ENCODE measurements around the gene ROCK2.

ROCK2 gene

GRCh38 chr2:11366326-11366741 is 21.9 kb upstream of the ROCK2 start:
- no peak for DNase-seq

DNA sequence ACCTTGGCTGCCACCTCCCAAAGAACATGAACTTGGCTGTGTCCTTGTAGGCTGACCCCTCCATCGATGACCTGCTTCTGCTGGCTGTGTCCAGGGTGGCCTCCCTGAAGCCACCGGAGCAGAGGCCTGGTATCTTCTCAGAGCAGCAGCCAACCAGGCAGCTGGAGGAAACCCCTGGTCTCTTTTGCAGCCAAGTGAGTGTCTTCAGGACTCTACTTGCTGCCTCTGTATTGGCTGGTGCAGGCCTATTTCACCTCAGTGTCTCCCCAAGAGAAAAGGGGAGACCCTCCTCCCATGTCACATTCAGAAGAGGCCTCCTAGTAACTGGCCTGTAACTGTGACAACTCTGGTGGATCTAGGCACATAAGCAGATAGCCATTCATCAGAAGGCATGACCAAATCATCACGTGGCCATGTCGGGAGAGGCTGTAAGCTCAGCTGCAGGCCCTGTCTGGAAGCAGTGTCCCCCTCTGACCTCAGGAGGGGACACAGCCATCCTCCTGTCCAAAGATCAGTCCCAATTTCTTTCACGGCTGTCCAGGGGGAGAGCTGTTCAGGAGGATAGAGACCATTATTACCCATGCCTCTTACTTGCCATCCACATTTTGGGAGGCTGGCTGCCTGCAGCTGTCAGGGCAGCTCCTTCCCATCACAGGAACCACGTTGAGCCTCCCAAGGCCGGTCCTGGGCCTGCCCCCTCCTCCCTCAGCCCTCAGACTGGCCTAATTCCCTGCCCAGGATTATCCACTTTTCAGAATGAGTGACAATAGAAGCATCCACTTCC is 20.9 kb upstream of the ROCK2 start:
- DNase-seq: no peak

DNA sequence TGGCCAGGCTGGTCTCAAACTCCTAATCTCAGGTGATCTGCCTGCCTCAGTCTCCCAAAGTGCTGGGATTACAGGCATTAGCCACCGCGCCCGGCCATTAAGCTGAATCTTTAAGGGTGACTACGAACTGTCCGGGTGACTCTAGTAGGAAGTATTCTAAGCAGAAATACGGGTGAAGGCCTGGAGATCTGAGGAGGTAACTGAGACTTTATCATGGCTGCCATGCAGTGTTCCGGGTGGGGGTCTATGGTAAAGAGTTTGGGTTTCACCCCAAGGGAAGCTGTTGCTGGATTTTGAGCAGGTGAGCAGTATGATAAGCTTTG is 20.1 kb upstream of the ROCK2 start:
- DNase-seq: no peak

GRCh38 chr2:11363868-11364564 is 19.6 kb upstream of the ROCK2 start:
- no peak for DNase-seq

DNA sequence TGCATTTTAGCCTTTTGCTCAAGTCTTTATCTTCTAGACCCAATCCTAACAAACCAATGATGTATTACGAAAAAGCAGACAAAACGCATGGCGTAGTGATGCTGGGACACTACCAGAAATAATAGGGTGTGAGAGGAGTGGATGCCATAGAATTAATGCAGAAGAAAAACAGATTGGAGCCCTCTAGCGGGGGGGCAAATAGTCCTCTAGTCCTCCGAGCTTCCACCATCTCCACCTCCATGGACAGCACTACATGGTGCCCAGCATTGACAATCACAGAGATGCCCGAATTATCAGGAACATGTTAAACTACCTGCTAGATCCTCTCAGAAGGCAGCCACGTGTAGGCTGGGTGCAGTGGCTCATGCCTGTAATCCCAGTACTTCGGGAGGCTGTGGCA is 15.4 kb upstream of the ROCK2 start:
- no peak for DNase-seq

GRCh38 chr2:11357428-11357972 is 13.1 kb upstream of the ROCK2 start:
- no peak for DNase-seq

- DNase-seq: no peak
Measured at GRCh38 chr2:11356764-11357163, 12.3 kb upstream of the ROCK2 start.

- no peak for DNase-seq
Measured at GRCh38 chr2:11355194-11356053, 11.0 kb upstream of the ROCK2 start.

DNA sequence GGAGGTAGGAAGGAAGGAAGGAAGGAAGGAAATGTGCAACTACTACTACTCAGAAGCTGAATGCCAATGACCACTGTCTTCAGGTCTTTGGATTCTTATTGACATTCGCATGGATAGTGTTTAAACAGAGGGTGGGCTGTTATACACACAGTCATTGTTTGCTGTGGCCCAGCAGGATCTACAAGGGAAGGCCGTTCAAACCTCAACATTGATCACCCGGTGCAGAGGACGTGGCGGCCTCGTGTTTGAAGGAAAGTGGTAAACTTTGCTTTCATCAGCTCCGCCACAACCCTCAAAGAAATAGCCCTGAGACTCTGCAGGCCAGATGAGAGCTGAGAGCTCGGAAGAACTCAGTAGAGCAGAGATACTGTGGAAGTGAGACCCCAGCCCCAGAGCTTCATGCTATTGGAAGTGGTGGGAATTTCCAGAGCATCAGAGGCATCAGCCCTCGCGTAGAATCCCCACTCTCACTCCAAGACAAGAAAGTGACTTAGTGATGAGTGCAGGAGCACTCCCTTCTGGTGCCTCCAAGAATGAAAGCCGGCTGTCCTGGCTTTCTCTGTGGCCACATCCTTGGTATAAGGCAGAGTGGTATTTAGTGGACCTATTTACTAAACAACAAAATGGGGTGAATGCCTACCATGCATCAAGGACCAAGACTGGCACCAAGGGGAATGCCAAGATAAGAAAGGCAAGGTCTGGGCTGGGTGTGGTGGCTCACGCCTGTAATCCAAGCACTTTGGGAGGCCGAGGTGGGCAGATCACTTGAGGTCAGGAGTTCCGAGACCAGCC is 10.1 kb upstream of the ROCK2 start:
- no peak for DNase-seq

- no peak for DNase-seq
Measured at GRCh38 chr2:11352781-11353537, 8.5 kb upstream of the ROCK2 start.

DNA sequence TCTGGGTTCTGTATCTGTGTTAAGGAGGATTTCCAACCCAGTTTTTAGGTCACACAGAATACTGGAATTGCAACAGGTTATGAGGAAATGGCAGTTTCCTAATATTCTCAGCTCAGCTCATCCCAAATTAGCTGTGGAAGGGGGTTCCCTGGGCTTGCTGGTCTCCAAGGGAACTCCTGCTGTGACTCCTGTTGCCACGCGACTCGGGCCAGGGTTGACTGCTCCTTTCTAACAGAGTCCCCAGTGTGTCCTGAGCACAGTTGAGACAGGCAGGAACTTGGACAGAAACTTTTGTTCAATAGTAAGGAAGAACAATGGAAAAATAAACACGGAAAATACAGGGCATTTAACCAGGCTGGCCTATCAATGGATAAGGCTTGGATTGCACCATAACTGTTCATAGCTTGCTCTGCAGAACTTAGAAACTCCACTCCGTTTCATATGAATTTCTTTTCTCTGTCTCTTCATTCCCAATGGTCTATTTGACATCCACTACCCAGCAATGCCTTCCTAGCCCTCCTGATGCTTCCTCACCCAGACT is 3.8 kb upstream of the ROCK2 start:
- DNase-seq: no peak

DNA sequence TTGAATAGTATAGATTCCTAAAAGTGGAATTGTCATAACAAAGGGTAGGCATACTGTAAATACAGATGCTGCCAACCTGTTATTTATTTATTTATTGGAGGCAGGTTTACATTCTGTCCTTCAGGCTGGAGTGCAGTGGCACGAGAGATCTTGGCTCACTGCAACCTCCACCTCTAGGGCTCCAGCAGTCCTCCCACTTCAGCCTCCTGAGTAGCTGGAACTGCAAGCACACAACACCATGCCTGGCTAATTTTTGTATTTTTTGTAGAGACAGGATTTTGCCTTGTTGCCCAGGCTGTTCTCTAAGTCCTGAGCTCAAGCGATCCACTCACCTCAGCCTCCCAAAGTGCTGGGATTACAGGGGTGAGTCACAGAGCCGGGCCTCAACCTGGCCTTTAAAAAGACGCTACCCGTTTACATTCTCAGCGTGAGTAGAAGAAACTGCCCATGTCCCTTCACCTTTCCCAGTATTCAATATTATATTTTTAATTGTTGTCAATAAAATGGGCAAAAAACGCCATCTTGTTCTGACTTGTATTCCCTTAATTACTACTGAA is 3.0 kb upstream of the ROCK2 start:
- no peak for DNase-seq

- DNase-seq: no peak
Measured at GRCh38 chr2:11346023-11346482, 1.6 kb upstream of the ROCK2 start.

DNA sequence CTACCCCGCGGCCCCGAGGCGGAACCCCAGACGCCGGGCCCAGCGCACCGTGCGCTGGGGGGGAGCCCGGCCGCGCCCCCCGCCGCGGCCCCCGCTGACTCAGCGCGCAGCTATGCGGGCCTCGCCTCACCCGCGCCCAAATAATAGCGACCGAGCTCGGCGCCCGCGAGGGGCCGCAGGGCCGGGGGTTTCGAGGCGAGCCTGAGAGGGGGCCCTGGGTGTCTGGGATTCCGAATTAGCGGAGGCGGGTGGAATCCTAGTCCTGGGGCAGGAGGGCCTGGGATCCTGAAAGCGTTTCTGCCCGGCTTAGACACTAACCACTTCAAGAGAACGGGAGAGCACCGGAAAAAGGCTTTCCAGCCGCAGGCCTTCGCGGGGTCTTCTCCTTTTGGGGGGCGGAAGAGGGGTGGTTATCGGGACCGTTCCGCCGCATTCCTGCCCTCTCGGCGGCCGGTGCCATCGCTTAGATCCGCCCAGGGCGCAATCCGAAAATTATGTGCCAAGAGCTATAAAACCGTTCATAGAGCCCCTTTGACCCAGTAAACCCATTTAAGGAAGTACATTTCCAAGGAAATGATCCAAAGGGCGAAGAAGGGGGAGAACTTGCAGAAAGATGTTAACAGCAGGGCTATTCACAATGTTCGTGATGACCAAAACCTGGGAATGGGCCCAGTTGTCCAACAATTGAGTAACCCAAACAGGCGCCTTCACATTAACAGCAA is 681 bp upstream of the ROCK2 start:
- DNase-seq: no peak

- no peak for DNase-seq
Measured at GRCh38 chr2:11343650-11344341, 640 bp downstream of the ROCK2 start.

- DNase-seq: no peak
Measured at GRCh38 chr2:11343368-11343649, 1.1 kb downstream of the ROCK2 start.

DNA sequence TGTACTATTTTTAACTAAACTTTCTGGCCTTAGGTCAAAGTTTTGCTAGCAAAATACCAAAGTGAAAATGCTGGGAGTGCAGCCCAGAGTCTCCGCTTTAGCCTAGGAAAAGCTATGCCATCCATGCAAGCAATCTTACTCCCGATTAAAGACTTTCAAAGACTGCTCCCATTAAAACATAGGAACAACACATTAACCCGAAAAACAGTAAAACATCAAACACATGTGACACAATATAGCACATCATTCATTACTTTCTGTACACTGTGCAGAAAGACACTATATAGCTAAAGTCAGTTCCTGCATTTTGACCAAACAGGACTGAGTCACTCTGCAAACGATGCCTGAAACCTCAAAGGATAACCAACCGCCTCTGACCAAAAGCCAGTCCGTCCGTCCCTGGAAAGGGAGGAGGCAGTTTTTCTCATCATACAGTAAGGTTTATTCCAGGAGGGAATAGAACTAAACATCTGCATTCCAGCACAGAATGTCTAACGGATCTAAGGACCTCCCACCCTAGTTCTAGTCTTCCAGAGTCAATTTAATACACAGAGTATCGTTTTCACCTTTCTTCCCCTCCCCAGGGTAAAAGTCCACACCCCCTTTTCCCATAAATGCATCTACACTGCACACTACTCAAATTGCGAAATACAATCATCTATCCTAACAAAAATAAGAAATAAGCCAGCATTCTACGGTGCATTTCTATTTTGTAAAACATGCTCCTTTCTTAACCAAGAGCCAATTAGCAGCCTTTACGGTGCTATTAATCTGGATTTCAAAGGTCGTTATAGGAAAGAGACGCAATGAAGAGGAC is 1.7 kb downstream of the ROCK2 start:
- DNase-seq: no peak

DNA sequence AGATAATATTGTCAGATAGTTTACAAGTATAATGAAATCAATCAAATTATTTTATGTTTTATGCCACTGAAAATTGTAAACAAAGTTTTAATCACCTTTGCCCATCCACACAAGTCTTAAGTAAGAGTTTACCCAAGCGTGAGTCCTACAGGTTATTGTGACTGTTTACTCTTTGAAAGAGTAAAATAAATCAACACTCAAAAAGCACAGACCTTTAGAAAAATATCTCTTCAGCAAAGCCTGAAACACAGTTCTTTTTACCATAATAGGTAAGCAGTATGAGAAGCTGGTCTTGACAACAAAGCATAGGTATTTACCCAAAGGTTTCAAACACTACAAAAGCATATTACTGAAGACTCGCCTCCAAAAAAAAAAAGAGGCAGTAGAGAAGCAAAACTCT is 3.7 kb downstream of the ROCK2 start:
- no peak for DNase-seq

GRCh38 chr2:11339508-11340083 is 4.8 kb downstream of the ROCK2 start:
- DNase-seq: no peak
